AG09319 (cell line): ENCODE results near the gene ATP8B1.

ENCODE experiments used
- DNase-seq: peaks from one replicate; pipeline ENCODE4 v3.0.0-alpha.2; 2010; ENCODE audit warnings: low read depth; ENCODE audit errors: extremely low read depth
- CTCF ChIP-seq: IDR thresholded peaks from 2 replicates; pipeline ENCODE4 v1.5.1; 2011; ENCODE audit warnings: low read depth, mild to moderate bottlenecking, inconsistent platforms, low read length, moderate library complexity

The ATP8B1 gene

GRCh38 chr18:57841568-57841967, 38.5 kb upstream of the ATP8B1 start:
- no peak for TF ChIP-seq CTCF
- no peak for DNase-seq

- DNase-seq = no peak
- no peak for TF ChIP-seq CTCF
These were observed 36.8 kb upstream of the ATP8B1 start for GRCh38 chr18:57839942-57840381.

- no peak for TF ChIP-seq CTCF
- no peak for DNase-seq
These were observed 34.9 kb upstream of the ATP8B1 start for GRCh38 chr18:57837917-57838548.

- no peak for DNase-seq
- TF ChIP-seq CTCF = no peak
These were observed 33.4 kb upstream of the ATP8B1 start for GRCh38 chr18:57836557-57836956.

GRCh38 chr18:57835904-57836303, 32.8 kb upstream of the ATP8B1 start:
- TF ChIP-seq CTCF = no peak
- no peak for DNase-seq

GRCh38 chr18:57834616-57835015, 31.5 kb upstream of the ATP8B1 start:
- no peak for TF ChIP-seq CTCF

GRCh38 chr18:57833441-57834101, 30.5 kb upstream of the ATP8B1 start:
- no peak for TF ChIP-seq CTCF
- DNase-seq = no peak

More at GRCh38 chr18:57834616-57835015, 31.5 kb upstream of the ATP8B1 start:
- DNase-seq = no peak
